Esophagus squamous epithelium (tissue), 5 donors: ENCODE measurements around the gene ITK. TPM values are rescaled to one million over a fixed set of nuclear protein-coding genes. Genes with fewer than 3 reads are reported as not detected.

Experiments used
- DNase-seq: peaks from one replicate; lab custom pipeline; 2025; lab: John Stamatoyannopoulos, UW
- H3K27ac ChIP-seq, 4 donors: fragments of 200-600 bp; sonication (generic); one replicate each; pipeline ENCODE4 v1.5.1; 2016 to 2019; ENCODE audit warnings: mild to moderate bottlenecking in 1 of 4
- H3K27me3 ChIP-seq, 4 donors: fragments of 200-600 bp; sonication (generic); 1 replicate in 3 of 4; 2 replicates in 1 of 4; pipeline versions ENCODE4 v1.5.1 to v1.6.0; 2017 to 2021; ENCODE audit warnings: antibody characterized with exemption in 1 of 4
- H3K36me3 ChIP-seq, 3 donors: fragments of 200-600 bp; sonication (generic); one replicate each; pipeline ENCODE4 v1.5.1; 2016 to 2019
- H3K4me1 ChIP-seq, 3 donors: fragments of 200-600 bp; sonication (generic); one replicate each; pipeline ENCODE4 v1.5.1; 2017 to 2019
- H3K4me3 ChIP-seq, 4 donors: fragments of 200-600 bp; sonication (generic); 1 replicate in 3 of 4; 2 replicates in 1 of 4; pipeline ENCODE4 v1.5.1; 2016 to 2019; ENCODE audit warnings: mild to moderate bottlenecking in 2 of 4, moderate library complexity in 1 of 4
- H3K9me3 ChIP-seq, 3 donors: fragments of 200-600 bp; sonication (generic); one replicate each; pipeline ENCODE4 v1.5.1; 2016 to 2019
- CTCF ChIP-seq, 6 experiments: fragments of 450-650 bp in 4 of 6; fragments of 200-600 bp in 2 of 6; sonication (generic) in 2 of 6; IDR thresholded peaks; one replicate each; pipeline ENCODE4 v1.5.1; 2016 to 2019; ENCODE audit warnings: antibody characterized with exemption in 6 of 6, mild to moderate bottlenecking in 4 of 6, moderate library complexity in 4 of 6
- POLR2A ChIP-seq, 4 donors: fragments of 450-650 bp; IDR thresholded peaks; one replicate each; pipeline ENCODE4 v1.6.1; 2017; ENCODE audit warnings: antibody characterized with exemption in 4 of 4, mild to moderate bottlenecking in 4 of 4, moderate library complexity in 3 of 4
- WGBS, 2 donors: methylation state at CpG; one replicate each; pipeline ENCODE4 v1.1.5; 2018; 5-methylcytosine and 5-hydroxymethylcytosine counted together
- intact Hi-C: fragments of 100-400 bp; cut with DNase I; formaldehyde crosslinking; loops from one replicate; pipeline ENCODE4 v1.15.0; 2022
- total RNA-seq, 4 donors: library from RNA; depleted of rRNA; stranded (reverse); fragments of >200 nt; gene quantifications; one replicate each; pipeline ENCODE4 v1.1.0, GENCODE V29; 2016
- donor health status: DM: yes; HTN: yes; CAD: no.

Gene ITK
- total RNA-seq, 4 donors from 2014 or later, result 0.53 to 5.1 (median 3.9) TPM

DNA sequence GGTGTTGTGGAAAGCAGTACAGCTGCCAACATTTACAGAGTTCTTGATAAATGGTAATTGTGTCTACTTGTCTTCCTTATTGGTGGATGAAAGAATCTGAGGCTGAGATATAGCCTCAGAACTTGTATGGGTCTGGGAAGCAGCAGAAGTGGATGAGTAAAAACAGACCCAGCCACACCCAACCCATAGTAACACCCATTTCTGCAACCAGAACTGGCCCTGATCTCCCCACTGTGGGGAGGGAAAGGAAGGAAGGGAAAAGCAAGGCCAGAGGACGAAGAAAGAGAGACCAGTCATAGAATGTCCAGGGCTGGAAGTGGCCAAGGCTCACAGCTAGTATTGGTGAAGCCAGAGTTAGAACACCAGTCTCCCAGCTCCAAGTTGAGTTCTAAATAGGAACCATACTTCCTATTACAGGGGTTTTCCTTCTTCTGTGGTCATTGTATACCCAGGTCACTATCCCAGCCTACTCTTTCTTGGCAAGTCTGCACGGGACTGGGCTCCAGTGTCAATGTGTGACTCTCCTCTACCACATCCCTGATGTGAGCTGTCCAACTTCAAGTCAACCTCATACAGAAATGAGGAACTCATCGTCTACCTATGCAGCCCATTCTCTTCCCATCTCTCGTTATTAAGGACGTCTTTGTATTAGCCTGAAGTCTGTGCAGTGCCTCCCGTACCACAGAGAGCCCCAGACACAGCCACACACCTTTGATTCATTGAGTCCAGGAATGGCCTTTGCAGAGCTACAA, 35.9 kb downstream of the ITK start:
- Histone ChIP-seq H3K27me3 (no peaks in the 10 kb centered on the region), H3K4me1 (no peaks in the 10 kb centered on the region), H3K27ac (no peak overlapping the region), H3K4me3 (no peak overlapping the region), H3K36me3 (no peaks in the 10 kb centered on the region), H3K9me3 (no peaks in the 10 kb centered on the region)
- intact Hi-C loops, result no loop called here
- WGBS, 2 donors, result 59 to 80% methylated on average over 6 of the region's 6 CpGs
- TF ChIP-seq POLR2A (IDR thresholded peaks at IDR 0.05), result no peak
- no peak for TF ChIP-seq CTCF (IDR thresholded peaks at IDR 0.05)
- DNase-seq, result no peak

DNA sequence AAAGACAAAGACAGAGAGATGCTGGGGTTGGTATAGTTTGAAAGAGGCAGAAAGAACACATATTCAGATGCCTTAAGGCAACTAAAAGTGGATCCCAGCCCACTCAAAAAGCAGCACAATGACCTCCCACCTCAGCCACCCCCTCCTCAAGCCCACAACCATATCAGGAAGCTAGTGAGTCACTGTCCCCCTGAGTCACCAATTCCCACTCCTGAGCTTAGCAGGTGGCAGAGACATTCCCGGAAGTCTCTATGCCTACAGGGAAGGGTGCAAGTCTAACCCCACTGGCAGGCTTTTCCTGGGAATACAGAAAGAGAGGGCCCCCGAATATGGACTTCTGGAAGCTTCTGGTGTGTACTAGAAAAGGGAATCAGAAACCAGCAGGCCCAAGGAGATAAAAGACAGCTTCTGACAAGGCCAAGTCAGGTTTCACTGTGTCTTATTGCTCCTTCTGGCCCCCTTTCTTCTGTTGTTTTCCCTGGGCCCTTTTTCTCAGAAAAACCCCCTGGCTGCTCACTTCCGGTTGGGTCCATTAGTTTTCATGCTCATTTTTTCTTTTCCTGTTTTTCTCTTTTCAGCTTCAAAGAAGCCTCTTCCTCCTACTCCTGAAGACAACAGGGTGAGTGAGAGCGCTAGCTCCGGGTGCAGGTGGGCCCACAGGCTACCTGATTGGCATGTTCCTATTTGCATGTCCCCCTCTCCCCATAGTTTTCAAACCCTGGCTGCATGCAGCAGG, 36.8 kb downstream of the ITK start:
- TF ChIP-seq POLR2A (IDR thresholded peaks at IDR 0.05) (no peak), CTCF (IDR thresholded peaks at IDR 0.05) (no peak)
- intact Hi-C loops, result no loop called here
- DNase-seq, result no peak
- Histone ChIP-seq H3K27ac (no peak overlapping the region), H3K36me3 (no peaks in the 10 kb centered on the region), H3K4me1 (no peaks in the 10 kb centered on the region), H3K4me3 (no peak overlapping the region), H3K9me3 (no peaks in the 10 kb centered on the region), H3K27me3 (no peaks in the 10 kb centered on the region)
- WGBS, 2 donors, result 42 to 48% methylated on average over 5 of the region's 5 CpGs

GRCh38 chr5:157219491-157220271, 39.0 kb downstream of the ITK start:
- Histone ChIP-seq H3K4me3 (no peak overlapping the region), H3K9me3 (no peaks in the 10 kb centered on the region), H3K27ac (no peak overlapping the region), H3K36me3 (no peaks in the 10 kb centered on the region), H3K4me1 (no peaks in the 10 kb centered on the region), H3K27me3 (no peaks in the 10 kb centered on the region)
- no peak for TF ChIP-seq POLR2A (IDR thresholded peaks at IDR 0.05)
- intact Hi-C loops, result no loop called here
- no peak for DNase-seq
- WGBS, 2 donors, result 48 to 60% methylated on average over 8 to 9 of the region's 9 CpGs

DNA sequence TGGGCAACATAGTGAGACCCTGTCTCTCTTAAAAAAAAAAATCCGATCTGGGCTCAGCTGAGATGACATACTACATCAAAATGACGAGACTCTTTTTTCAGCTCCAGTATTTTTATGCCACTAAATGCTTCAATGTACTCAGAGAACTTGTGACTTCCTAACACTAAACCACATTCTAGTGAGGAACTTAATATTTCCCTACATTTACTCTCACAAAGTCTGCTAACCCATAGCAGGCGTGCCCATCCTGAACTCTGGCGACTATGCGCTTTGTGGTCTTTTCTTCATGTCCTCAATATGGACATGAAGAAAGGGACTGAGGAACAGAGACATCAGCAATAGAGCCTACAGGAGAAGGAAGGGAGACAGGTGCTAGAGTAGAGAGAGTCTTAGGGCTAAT, 41.3 kb downstream of the ITK start:
- H3K4me1 ChIP-seq, result no peaks in the 10 kb centered on the region
- WGBS, 2 donors, result 56 to 89% methylated on average over 2 to 5 of the region's 5 CpGs
- intact Hi-C loops, result no loop called here
- no peaks in the 10 kb centered on the region for H3K27me3 ChIP-seq
- no peak for DNase-seq
- H3K9me3 ChIP-seq, result no peaks in the 10 kb centered on the region
- H3K4me3 ChIP-seq, result no peak overlapping the region
- no peak overlapping the region for H3K27ac ChIP-seq
- no peaks in the 10 kb centered on the region for H3K36me3 ChIP-seq
- no peak for TF ChIP-seq CTCF (IDR thresholded peaks at IDR 0.05)
- TF ChIP-seq POLR2A (IDR thresholded peaks at IDR 0.05), result no peak

DNA sequence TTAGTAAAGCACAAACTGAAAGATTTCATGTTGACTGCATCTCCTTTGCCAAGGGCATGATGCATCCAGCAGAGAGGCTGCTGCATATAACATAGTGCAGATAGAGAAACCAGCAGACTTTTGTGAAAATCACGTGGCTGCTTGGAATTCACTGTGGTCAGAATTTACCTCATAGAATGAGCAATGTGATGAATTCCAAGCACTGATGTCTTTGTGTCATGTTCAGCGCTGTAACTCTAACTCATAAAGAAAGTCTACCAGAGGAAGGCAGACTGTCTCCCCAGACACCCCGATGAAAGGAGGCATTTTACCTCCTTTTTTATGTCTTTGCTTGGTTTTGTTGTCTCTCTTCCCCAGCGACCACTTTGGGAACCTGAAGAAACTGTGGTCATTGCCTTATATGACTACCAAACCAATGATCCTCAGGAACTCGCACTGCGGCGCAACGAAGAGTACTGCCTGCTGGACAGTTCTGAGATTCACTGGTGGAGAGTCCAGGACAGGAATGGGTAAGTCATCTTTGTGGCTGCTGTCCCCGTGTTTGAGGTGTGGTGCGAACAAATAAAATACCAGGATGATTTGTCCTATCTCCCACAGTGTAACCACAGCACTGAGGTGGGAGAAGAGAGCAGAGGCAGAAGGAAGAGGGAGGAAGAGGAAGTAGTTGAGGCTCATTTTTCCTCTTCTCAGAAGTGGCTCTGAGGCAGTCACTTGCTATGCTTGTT, 42.0 kb downstream of the ITK start:
- H3K9me3 ChIP-seq, result no peaks in the 10 kb centered on the region
- TF ChIP-seq CTCF (IDR thresholded peaks at IDR 0.05) (no peak), POLR2A (IDR thresholded peaks at IDR 0.05) (no peak)
- no peaks in the 10 kb centered on the region for H3K27me3 ChIP-seq
- intact Hi-C loops, result no loop called here
- DNase-seq, result no peak
- H3K4me3 ChIP-seq, result no peak overlapping the region
- H3K4me1 ChIP-seq, result no peaks in the 10 kb centered on the region
- 72 to 80% methylated on average over 10 of the region's 10 CpGs for WGBS, 2 donors
- no peaks in the 10 kb centered on the region for H3K36me3 ChIP-seq
- H3K27ac ChIP-seq, result no peak overlapping the region
